Smooth muscle cell (in vitro differentiated cells): ENCODE measurements around the gene TLE2. TPM values are rescaled to one million over a fixed set of nuclear protein-coding genes. Genes with fewer than 3 reads are reported as not detected.

ENCODE experiments used
- DNase-seq: peaks from one replicate; lab custom pipeline; 2025; ENCODE audit not compliant: unreplicated experiment; lab: John Stamatoyannopoulos, UW
- H2AFZ ChIP-seq: fragments of 200-600 bp; sonication (generic); 2 replicates; pipeline ENCODE4 v1.6.0; 2016; ENCODE audit warnings: antibody characterized with exemption, low read depth, mild to moderate bottlenecking
- H3F3A ChIP-seq: fragments of 200-600 bp; sonication (generic); 2 replicates; pipeline ENCODE4 v1.6.0; 2017; ENCODE audit warnings: antibody characterized with exemption, low read depth
- H3K27ac ChIP-seq: fragments of 200-600 bp; sonication (generic); 2 replicates; pipeline ENCODE4 v1.5.1; 2016; ENCODE audit warnings: low read depth, mild to moderate bottlenecking
- H3K27me3 ChIP-seq: fragments of 200-600 bp; sonication (generic); 2 replicates; pipeline ENCODE4 v1.6.1; 2016; ENCODE audit warnings: low read depth, mild to moderate bottlenecking
- H3K36me3 ChIP-seq: fragments of 200-600 bp; sonication (generic); 2 replicates; pipeline ENCODE4 v1.5.1; 2016; ENCODE audit warnings: low read depth
- H3K4me1 ChIP-seq: fragments of 200-600 bp; sonication (generic); 2 replicates; pipeline ENCODE4 v1.5.1; 2016; ENCODE audit warnings: low read depth
- H3K4me2 ChIP-seq: fragments of 200-600 bp; sonication (generic); 2 replicates; pipeline ENCODE4 v1.6.0; 2016; ENCODE audit warnings: mild to moderate bottlenecking
- H3K4me3 ChIP-seq: fragments of 200-600 bp; sonication (generic); 2 replicates; pipeline ENCODE4 v1.5.1; 2016; ENCODE audit warnings: mild to moderate bottlenecking
- H3K79me2 ChIP-seq: fragments of 200-600 bp; sonication (generic); 2 replicates; pipeline ENCODE4 v1.6.0; 2016; ENCODE audit warnings: low read depth, mild to moderate bottlenecking
- H3K9ac ChIP-seq: fragments of 200-600 bp; sonication (generic); 2 replicates; pipeline ENCODE4 v1.6.0; 2016; ENCODE audit warnings: low read depth
- H3K9me3 ChIP-seq: fragments of 200-600 bp; sonication (generic); replicated peaks from 2 replicates; pipeline ENCODE4 v1.5.1; 2016; ENCODE audit warnings: low read depth
- H4K20me1 ChIP-seq: fragments of 200-600 bp; sonication (generic); 2 replicates; pipeline ENCODE4 v1.6.0; 2016; ENCODE audit warnings: low read depth
- WGBS: methylation state at CpG from one replicate; pipeline ENCODE4 v1.1.7; 2016; ENCODE audit warnings: low lambda C conversion rate; 5-methylcytosine and 5-hydroxymethylcytosine counted together
- polyA plus RNA-seq: library from polyadenylated mRNA; unstranded; fragments of >200 nt; fragmentation: Nextera tagmentation; extraction: Ambion mirVana; gene quantifications from 2 replicates; pipeline ENCODE4 v1.2.1, GENCODE V29; 2016
- total RNA-seq: library from RNA; depleted of rRNA; stranded (reverse); fragments of >200 nt; gene quantifications from 2 replicates; pipeline ENCODE4 v1.2.3, GENCODE V29; 2014
- TF ChIP-seq, protein P1 (sequence below): fragments of 200-600 bp; sonication (generic); IDR thresholded peaks from 2 replicates; pipeline ENCODE4 v1.5.1; 2017; ENCODE audit warnings: borderline replicate concordance, mild to moderate bottlenecking, antibody characterized with exemption; ENCODE audit not compliant: insufficient read depth, poor library complexity, severe bottlenecking

The TLE2 gene
- total and polyA plus RNA-seq, 2 experiments from 2014 or later: 7.1 to 14.9 TPM

DNA sequence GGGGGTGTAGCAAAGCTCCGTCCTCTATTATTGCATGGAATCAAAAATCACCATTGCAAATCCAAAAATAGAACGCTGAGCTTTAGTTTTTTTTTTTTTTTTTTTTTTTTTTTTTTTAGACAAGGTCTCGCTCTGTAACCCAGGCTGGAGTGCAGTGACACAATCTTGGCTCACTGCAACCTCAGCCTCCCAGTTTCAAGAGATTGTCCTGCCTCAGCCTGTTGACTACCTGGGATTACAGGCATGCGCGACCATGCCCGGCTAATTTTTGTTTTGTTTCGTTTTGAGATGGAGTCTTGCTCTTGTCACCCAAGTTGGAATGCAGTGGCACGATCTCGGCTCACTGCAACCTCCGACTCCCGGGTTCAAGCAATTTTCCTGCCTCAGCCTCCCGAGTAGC is 69.0 kb downstream of the TLE2 start:
- WGBS: 94% methylated on average over 12 of the region's 12 CpGs
- TF ChIP-seq, protein P1, sequence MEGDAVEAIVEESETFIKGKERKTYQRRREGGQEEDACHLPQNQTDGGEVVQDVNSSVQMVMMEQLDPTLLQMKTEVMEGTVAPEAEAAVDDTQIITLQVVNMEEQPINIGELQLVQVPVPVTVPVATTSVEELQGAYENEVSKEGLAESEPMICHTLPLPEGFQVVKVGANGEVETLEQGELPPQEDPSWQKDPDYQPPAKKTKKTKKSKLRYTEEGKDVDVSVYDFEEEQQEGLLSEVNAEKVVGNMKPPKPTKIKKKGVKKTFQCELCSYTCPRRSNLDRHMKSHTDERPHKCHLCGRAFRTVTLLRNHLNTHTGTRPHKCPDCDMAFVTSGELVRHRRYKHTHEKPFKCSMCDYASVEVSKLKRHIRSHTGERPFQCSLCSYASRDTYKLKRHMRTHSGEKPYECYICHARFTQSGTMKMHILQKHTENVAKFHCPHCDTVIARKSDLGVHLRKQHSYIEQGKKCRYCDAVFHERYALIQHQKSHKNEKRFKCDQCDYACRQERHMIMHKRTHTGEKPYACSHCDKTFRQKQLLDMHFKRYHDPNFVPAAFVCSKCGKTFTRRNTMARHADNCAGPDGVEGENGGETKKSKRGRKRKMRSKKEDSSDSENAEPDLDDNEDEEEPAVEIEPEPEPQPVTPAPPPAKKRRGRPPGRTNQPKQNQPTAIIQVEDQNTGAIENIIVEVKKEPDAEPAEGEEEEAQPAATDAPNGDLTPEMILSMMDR: no peak

DNA sequence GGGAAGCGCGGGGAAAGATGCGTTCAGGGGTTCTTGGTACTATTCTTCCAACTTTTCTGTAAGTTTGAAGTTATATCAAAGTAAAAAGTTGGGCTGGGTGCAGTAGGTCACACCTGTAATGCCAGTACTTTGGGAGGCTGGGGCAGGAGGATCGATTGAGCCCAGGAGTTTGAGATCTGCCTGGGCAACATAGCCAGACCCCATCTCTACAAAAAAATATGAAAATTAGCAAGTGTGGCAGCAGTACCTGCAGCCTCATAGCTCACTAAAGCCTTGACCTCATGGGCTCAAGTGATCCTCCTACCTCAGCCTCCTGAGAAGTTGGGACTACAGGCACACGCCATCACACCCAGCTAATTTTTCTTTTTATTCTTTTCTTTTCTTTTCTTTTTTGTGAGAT is 71.9 kb downstream of the TLE2 start:
- Histone ChIP-seq H3K4me2 (no peak overlapping the region), H3K79me2 (no peaks in the 10 kb centered on the region), H2AFZ (no peak overlapping the region), H4K20me1 (no peaks in the 10 kb centered on the region), H3K9me3 (no peaks in the 10 kb centered on the region), H3K36me3 (no peaks in the 10 kb centered on the region), H3K9ac (no peak overlapping the region), H3K4me1 (no peaks in the 10 kb centered on the region), H3K4me3 (no peak overlapping the region), H3F3A (no peaks in the 10 kb centered on the region), H3K27me3 (no peaks in the 10 kb centered on the region), H3K27ac (no peak overlapping the region)
- 93% methylated on average over 5 of the region's 5 CpGs for WGBS
- TF ChIP-seq, protein P1: no peak
- no peak for DNase-seq

More for the DNA sequence above, 69.0 kb downstream of the TLE2 start:
- no peaks in the 10 kb centered on the region for H3K79me2 ChIP-seq
- H3F3A ChIP-seq: no peaks in the 10 kb centered on the region
- no peaks in the 10 kb centered on the region for H3K4me1 ChIP-seq
- no peaks in the 10 kb centered on the region for H3K9me3 ChIP-seq
- no peaks in the 10 kb centered on the region for H3K36me3 ChIP-seq
- no peak overlapping the region for H3K4me3 ChIP-seq
- H3K27ac ChIP-seq: no peak overlapping the region
- H2AFZ ChIP-seq: no peak overlapping the region
- no peak overlapping the region for H3K4me2 ChIP-seq
- no peak for DNase-seq
- no peaks in the 10 kb centered on the region for H4K20me1 ChIP-seq
- no peaks in the 10 kb centered on the region for H3K27me3 ChIP-seq
- H3K9ac ChIP-seq: no peak overlapping the region

DNA sequence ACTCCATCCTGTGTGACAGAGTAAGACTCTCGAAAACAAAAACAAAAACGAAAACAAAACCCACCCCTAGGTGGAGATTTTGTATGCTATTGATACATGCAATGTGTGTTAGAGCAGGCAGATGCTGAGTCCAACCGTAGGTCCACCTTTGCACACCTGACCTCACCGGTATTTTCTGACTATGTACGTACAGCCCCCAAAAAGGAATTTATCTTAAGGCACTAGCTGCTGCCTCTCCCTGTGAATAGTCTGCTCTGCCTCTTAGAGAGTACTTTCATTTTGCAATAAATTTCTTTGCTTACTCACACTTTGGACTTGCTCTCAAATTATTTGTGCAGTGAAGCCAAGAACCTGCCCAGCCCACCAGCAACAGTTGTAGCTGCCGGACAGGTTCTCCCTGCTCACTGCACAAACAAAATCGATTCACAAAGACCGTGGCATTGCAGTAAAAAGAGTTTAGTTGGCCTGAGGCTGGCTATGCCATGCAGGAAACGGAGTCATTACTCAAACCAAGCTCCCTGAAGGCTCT is 76.1 kb downstream of the TLE2 start:
- Histone ChIP-seq H3K9me3 (no peaks in the 10 kb centered on the region), H3K36me3 (no peaks in the 10 kb centered on the region), H3K27ac (no peak overlapping the region), H3F3A (peaks cover 5% of the 10 kb centered on the region), H3K4me1 (peaks cover 6% of the 10 kb centered on the region), H2AFZ (no peak overlapping the region), H3K27me3 (no peaks in the 10 kb centered on the region), H3K4me3 (no peak overlapping the region), H3K9ac (no peak overlapping the region), H3K4me2 (no peak overlapping the region), H4K20me1 (no peaks in the 10 kb centered on the region), H3K79me2 (peaks cover 15% of the 10 kb centered on the region)
- no peak for DNase-seq
- 59% methylated on average over 9 of the region's 9 CpGs for WGBS
- TF ChIP-seq, protein P1: no peak

DNA sequence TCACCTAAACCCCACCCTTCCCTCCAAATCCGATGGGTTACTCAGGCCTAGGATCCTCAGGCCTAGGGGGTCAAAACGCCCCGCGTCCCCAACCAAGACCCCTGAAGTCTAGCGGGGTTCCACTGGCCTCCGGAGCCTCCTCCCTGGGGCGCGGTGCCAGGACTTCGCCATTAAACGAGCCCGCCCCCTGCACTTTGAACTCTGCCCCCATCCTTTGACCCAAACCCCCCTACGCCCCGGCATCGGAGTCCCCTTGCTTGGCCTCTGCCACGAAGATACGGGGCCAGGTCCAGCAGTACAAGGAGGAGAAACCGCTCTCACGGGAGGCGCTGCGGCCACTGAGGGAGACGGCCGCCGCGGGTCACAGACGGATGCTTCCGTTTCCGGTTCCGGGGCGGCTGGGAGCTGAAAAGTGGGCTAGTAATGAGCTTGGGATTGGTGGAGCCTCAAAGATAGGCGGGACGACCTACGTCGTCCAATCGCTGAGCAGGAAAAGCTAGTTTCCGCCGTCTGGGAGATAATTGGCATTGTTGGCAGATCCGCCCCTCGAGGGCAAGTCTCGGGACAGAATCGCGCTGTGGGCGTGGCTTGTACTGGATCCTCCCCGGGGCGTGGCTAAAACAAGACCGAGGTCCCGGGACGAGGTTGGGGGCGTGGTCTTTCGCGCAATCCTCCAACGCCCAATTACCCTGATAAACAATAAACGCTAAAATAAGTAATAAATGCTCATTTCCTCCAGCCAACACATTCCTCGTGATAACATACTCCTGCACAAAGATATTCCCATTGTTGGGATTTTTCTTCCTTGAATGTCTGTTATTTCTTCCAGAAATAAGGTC is 78.6 kb downstream of the TLE2 start:
- Histone ChIP-seq H3F3A (peaks cover 5% of the 10 kb centered on the region), H4K20me1 (no peaks in the 10 kb centered on the region)

More for the DNA sequence above, 78.6 kb downstream of the TLE2 start:
- peak; percentile 97 for DNase-seq
- peak overlapping the region; percentile 100 for H3K4me2 ChIP-seq
- H2AFZ ChIP-seq: peak overlapping the region; percentile 25
- TF ChIP-seq, protein P1: no peak
- 1% methylated on average over 53 of the region's 53 CpGs for WGBS
- H3K9ac ChIP-seq: peak overlapping the region; percentile 91
- peaks cover 15% of the 10 kb centered on the region for H3K79me2 ChIP-seq
- H3K4me3 ChIP-seq: peak overlapping the region; percentile 74
- H3K9me3 ChIP-seq: no peaks in the 10 kb centered on the region
- no peaks in the 10 kb centered on the region for H3K27me3 ChIP-seq
- H3K27ac ChIP-seq: peak overlapping the region; percentile 81
- H3K36me3 ChIP-seq: no peaks in the 10 kb centered on the region
- peaks cover 6% of the 10 kb centered on the region for H3K4me1 ChIP-seq
